Ureter (tissue), 1 donor: ENCODE results near the gene TRIM39. TPM values are rescaled to one million over a fixed set of nuclear protein-coding genes. Genes with fewer than 3 reads are reported as not detected.
"Not testable (repeated sequence)": the region's sequence is repeated elsewhere in the genome, so short reads cannot be mapped to it uniquely, and the experiment has no call there.

Experiments
- DNase-seq: peaks from one replicate; pipeline ENCODE4 v3.0.0-alpha.2; 2020; ENCODE audit warnings: low spot score
- total RNA-seq: library from RNA; stranded (reverse); gene quantifications from one replicate; pipeline ENCODE4 v1.2.4, GENCODE V29; 2023
- donor health status: DM: yes; HTN: yes; CAD: no.

Gene TRIM39
- total RNA-seq, 1 donor from 2014 or later: 13.8 TPM

DNA sequence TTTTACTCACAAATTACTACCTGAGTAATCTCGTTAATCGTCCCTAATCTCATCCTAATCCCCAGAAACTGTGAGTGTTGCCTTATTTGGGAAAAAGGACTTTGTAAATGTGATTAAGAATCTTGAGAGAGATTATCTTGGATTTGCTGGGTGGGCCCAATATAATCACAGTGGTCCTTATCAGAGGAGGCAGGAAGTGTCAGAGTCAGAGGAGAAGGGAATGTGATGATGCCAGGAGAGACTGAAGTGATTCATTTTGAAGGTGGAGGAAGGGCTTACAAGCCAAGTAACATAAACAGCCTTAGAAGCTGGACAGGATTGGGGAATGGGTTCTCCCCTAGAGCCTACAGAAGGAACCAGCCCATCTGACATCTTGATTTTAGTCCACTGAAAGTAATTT lies 34.9 kb downstream of the TRIM39 start:
- no peak for DNase-seq

DNA sequence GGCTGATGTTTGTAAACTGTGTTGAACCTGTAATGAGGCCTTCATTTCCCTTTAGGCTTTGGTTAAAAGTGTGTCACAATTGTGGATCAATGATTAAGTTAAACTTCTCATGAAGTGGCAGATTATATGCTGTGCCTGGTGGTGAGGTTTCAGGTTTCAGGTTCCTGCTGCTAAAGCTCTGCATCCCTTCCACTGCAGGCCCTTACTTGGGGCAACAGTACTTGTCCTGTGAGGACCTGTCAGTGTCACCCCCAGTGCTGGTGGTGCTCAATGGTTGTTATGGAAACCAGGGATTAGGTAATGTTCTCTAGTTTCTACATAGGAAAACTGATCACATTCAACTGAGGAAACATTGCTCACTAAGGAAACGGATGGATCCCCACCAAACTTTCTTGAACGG lies 36.7 kb downstream of the TRIM39 start:
- no peak for DNase-seq

DNA sequence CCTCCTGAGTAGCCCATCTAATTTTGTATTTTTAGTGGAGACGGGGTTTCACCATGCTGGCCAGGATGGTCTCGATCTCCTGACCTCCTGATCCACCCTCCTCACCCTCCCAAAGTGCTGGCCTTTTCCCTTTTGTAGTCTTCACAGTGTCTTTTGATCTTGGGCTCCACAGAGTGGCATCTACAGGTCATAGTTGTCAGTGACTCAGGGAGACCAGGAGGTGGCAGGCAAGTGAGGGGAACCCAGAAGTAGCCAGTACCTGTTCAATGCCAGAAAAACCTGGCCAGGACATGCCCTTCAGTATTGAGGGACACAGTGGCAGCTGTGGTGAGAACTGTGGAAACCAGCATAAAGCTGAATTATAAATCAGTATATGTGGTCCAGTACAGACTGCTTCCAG lies 37.9 kb downstream of the TRIM39 start:
- no peak for DNase-seq

DNA sequence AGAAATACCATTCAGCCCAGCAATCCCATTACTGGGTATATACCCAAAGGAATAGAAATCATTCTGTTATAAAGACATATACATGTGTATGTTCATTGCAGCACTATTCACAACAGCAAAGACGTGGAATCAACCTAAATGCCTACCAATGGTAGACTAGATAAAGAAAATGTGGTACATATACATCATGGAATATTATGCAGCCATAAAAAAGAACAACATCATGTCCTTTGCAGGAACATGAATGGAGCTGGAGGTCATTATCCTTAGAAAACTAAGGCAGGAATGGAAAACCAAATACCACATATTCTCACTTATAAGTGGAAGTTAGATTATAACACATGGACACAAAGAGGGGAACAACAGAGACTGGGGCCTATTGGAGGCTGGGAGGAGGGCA lies 42.6 kb downstream of the TRIM39 start:
- not testable (repeated sequence) for DNase-seq

DNA sequence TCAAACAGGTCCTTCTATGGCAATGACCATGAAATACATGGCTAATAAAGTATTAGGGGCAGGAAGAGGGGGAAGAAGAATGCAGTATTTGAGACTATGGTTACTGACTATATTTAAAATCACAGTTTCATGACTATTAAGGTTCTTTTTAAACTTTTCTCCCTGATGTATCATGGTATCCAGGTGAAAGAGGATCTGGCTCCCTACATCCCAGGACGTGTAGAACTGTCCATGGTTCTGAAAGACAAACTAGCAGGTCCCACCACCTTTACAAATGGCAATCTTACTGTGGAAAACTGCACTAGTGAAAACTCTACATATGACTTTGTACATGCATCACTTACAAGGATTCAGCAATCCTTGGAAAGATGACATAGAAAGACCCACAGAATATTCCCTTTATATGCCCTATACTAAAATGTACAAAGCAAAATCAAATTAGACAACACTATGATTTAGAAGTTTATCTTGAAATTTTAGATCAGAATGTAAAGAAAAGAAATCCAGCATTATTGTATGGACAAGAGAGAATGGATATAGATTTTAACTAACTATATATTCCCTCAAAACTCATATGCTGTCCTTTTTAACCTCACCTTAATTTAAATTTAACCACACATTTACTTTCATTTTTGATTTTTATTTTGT lies 51.7 kb downstream of the TRIM39 start:
- no peak for DNase-seq

DNA sequence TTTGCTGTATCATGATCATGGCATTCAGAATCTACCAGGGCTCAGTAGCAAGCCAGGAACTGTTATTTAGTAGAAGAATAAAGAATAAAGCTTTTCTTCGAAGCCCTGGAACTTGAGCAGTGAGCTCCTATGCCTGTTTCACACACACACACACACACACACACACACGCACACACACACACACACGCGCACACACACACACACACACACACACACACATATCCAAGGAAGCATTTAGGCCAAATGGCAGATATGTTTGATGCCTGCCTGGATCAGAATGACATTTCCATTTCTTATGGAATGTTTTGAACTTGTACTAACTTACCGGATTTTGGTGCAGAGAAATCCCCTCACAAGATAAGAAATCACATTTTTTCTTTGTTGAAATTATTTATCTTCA lies 53.7 kb downstream of the TRIM39 start:
- DNase-seq: no peak

DNA sequence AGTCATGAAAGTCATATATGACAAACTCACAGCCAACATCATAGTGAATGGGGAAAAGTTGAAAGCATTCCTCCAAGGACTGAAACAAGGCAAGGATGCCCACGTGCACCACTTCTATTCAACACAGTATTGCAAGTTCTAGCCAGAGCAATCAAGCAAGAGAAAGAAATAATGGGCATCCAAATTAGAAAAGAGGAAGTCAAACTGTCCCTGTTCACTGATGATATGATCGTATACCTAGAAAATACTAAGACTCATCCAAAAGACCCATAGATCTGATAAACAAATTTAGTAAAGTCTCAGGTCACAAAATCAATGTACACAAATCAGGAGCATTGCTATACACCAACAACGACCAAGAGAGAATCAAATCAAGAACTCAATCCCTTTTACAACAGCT lies 59.4 kb downstream of the TRIM39 start:
- no peak for DNase-seq

DNA sequence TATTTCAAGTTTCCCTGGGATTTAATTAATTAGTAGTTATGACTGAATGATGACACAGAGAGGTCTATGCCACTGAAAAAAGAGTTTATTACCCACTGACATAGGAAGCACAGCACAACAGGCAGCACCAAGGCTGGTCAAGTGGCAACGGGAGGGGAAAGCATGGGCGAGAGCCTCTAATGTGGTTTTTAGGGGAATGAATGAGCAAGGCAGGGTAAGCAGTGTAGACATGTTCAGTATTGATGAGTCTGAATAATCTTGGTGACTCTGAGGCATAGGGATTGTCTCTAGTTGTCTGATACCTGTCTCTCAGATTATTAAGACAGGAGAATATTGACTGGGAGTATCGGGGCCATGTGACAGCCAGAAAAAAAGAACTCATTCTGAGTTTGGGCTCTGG lies 64.5 kb downstream of the TRIM39 start:
- no peak for DNase-seq

Other genes with a start within 250 kb of the TRIM39 start
- gene TRIM31, start 213.8 kb upstream of the TRIM39 start, total RNA-seq: 0.78 TPM
- gene TRIM40, start 190.8 kb upstream of the TRIM39 start, total RNA-seq: not detected
- not detected for gene TRIM10, start 165.7 kb upstream of the TRIM39 start, total RNA-seq
- gene TRIM15, start 163.4 kb upstream of the TRIM39 start, total RNA-seq: not detected
- 61.4 TPM for gene TRIM26, start 113.5 kb upstream of the TRIM39 start, total RNA-seq
- gene RPP21, start 18.2 kb downstream of the TRIM39 start, total RNA-seq: 48.3 TPM
- gene HLA-E, start 162.6 kb downstream of the TRIM39 start, total RNA-seq: 330 TPM
- 72.6 TPM for gene GNL1, start 229.6 kb downstream of the TRIM39 start, total RNA-seq
- gene PRR3, start 230.4 kb downstream of the TRIM39 start, total RNA-seq: 17.3 TPM
- gene ABCF1, start 244.5 kb downstream of the TRIM39 start, total RNA-seq: 63.9 TPM